Epithelial cell of prostate (primary cell): ENCODE results near the gene SDK1.

Experiments
- DNase-seq: peaks from one replicate; pipeline ENCODE4 v3.0.0-alpha.2; 2011; ENCODE audit warnings: low read depth, low spot score
- H3K27ac ChIP-seq: fragments of 450-650 bp; 2 replicates; pipeline ENCODE4 v1.5.1; 2017; ENCODE audit warnings: mild to moderate bottlenecking

Gene SDK1

GRCh38 chr7:4099651-4100050, 798.6 kb downstream of the SDK1 start:
- H3K27ac ChIP-seq: no peak overlapping the region
- no peak for DNase-seq

GRCh38 chr7:4100148-4100547, 799.1 kb downstream of the SDK1 start:
- no peak overlapping the region for H3K27ac ChIP-seq
- DNase-seq: no peak

GRCh38 chr7:4100691-4101090, 799.6 kb downstream of the SDK1 start:
- H3K27ac ChIP-seq: no peak overlapping the region
- no peak for DNase-seq

- DNase-seq: no peak
- H3K27ac ChIP-seq: no peak overlapping the region
Observed at GRCh38 chr7:4102231-4102841, 801.3 kb downstream of the SDK1 start.

GRCh38 chr7:4103352-4104091, 802.5 kb downstream of the SDK1 start:
- H3K27ac ChIP-seq: no peak overlapping the region
- DNase-seq: no peak

GRCh38 chr7:4107839-4108238, 806.8 kb downstream of the SDK1 start:
- no peak for DNase-seq

GRCh38 chr7:4108951-4109350, 807.9 kb downstream of the SDK1 start:
- DNase-seq: no peak
- no peak overlapping the region for H3K27ac ChIP-seq

More at GRCh38 chr7:4107839-4108238, 806.8 kb downstream of the SDK1 start:
- H3K27ac ChIP-seq: no peak overlapping the region

GRCh38 chr7:4109481-4110110, 808.5 kb downstream of the SDK1 start:
- DNase-seq: no peak

GRCh38 chr7:4110438-4110837, 809.4 kb downstream of the SDK1 start:
- no peak overlapping the region for H3K27ac ChIP-seq
- DNase-seq: no peak

More at GRCh38 chr7:4109481-4110110, 808.5 kb downstream of the SDK1 start:
- H3K27ac ChIP-seq: no peak overlapping the region

GRCh38 chr7:4111166-4111565, 810.1 kb downstream of the SDK1 start:
- DNase-seq: no peak
- H3K27ac ChIP-seq: no peak overlapping the region

- no peak for DNase-seq
Observed at GRCh38 chr7:4113271-4113670, 812.2 kb downstream of the SDK1 start.

GRCh38 chr7:4113976-4114375, 812.9 kb downstream of the SDK1 start:
- no peak overlapping the region for H3K27ac ChIP-seq
- no peak for DNase-seq

More at GRCh38 chr7:4113271-4113670, 812.2 kb downstream of the SDK1 start:
- H3K27ac ChIP-seq: no peak overlapping the region

- DNase-seq: no peak
- no peak overlapping the region for H3K27ac ChIP-seq
Observed at GRCh38 chr7:4115442-4115841, 814.4 kb downstream of the SDK1 start.

GRCh38 chr7:4115941-4116610, 815.0 kb downstream of the SDK1 start:
- H3K27ac ChIP-seq: no peak overlapping the region
- DNase-seq: no peak

- no peak overlapping the region for H3K27ac ChIP-seq
- no peak for DNase-seq
Observed at GRCh38 chr7:4119848-4120247, 818.8 kb downstream of the SDK1 start.

- no peak for DNase-seq
- no peak overlapping the region for H3K27ac ChIP-seq
Observed at GRCh38 chr7:4123346-4123745, 822.3 kb downstream of the SDK1 start.

GRCh38 chr7:4123823-4124222, 822.8 kb downstream of the SDK1 start:
- no peak overlapping the region for H3K27ac ChIP-seq
- peak; percentile 2 for DNase-seq

GRCh38 chr7:4124556-4125477, 823.8 kb downstream of the SDK1 start:
- H3K27ac ChIP-seq: no peak overlapping the region

GRCh38 chr7:4127909-4128560, 827.0 kb downstream of the SDK1 start:
- no peak for DNase-seq
- H3K27ac ChIP-seq: no peak overlapping the region

More at GRCh38 chr7:4124556-4125477, 823.8 kb downstream of the SDK1 start:
- no peak for DNase-seq
